Vagina (tissue), 2 donors: ENCODE results near the gene SAC3D1.

Source experiments
- CTCF ChIP-seq, 3 experiments: fragments of 450-650 bp in 2 of 3; fragments of 200-600 bp in 1 of 3; sonication (generic) in 1 of 3; IDR thresholded peaks; one replicate each; pipeline ENCODE4 v1.5.1; 2017 to 2019; ENCODE audit warnings: antibody characterized with exemption in 3 of 3, mild to moderate bottlenecking in 2 of 3, moderate library complexity in 2 of 3
- POLR2A ChIP-seq, 2 donors: fragments of 450-650 bp; IDR thresholded peaks; one replicate each; pipeline ENCODE4 v1.6.1; 2017; ENCODE audit warnings: antibody characterized with exemption in 2 of 2, mild to moderate bottlenecking in 2 of 2, moderate library complexity in 2 of 2
- POLR2AphosphoS5 ChIP-seq, 2 donors: sonication (generic); formaldehyde crosslinking; IDR thresholded peaks; one replicate each; pipeline ENCODE4 v1.9.0; 2017; ENCODE audit warnings: antibody characterized with exemption in 2 of 2, mild to moderate bottlenecking in 2 of 2, low read depth in 1 of 2; ENCODE audit not compliant: insufficient read depth in 1 of 2

GRCh38 chr11:65047581-65048422, 6.8 kb downstream of the SAC3D1 start:
- TF ChIP-seq POLR2A (IDR thresholded peaks at IDR 0.05) (no peak), CTCF (IDR thresholded peaks at IDR 0.05) (no peak), POLR2AphosphoS5 (IDR thresholded peaks at IDR 0.05; ENCODE audit: insufficient read depth in 1 of 2, low read depth in 1 of 2) (no peak)
